ENCODE results near the gene SHB.

DNA sequence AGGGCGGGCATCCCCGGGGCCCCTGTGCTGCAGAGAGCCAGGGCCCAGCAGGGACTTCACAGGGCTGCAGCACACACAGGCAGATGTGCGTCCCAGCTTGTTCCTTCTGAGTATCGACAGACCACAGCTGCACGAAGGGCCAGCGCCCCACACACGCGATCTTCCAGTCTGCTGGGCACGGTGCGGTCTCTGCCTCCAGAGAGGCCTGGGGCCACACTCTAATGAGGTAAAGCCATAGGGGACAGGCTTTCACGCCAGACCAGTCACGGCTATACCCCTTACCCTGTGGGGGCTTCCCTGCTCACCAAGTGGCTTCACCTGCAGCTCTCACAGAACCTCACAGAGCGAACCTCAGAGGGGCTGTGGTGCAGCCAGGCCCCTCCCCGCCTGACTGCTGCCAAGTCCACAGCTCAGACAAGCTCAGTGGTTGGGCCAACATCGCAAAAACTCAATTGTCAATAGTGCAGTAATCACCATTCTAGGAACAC, 82.2 kb downstream of the SHB start:
- TF ChIP-seq, protein P1, sequence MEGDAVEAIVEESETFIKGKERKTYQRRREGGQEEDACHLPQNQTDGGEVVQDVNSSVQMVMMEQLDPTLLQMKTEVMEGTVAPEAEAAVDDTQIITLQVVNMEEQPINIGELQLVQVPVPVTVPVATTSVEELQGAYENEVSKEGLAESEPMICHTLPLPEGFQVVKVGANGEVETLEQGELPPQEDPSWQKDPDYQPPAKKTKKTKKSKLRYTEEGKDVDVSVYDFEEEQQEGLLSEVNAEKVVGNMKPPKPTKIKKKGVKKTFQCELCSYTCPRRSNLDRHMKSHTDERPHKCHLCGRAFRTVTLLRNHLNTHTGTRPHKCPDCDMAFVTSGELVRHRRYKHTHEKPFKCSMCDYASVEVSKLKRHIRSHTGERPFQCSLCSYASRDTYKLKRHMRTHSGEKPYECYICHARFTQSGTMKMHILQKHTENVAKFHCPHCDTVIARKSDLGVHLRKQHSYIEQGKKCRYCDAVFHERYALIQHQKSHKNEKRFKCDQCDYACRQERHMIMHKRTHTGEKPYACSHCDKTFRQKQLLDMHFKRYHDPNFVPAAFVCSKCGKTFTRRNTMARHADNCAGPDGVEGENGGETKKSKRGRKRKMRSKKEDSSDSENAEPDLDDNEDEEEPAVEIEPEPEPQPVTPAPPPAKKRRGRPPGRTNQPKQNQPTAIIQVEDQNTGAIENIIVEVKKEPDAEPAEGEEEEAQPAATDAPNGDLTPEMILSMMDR (conservative IDR thresholded peaks at IDR 0.05 in 1 of 2, IDR thresholded peaks at IDR 0.05 in 1 of 2; ENCODE audit: low read depth in 1 of 2, low read length in 2 of 2): no peak
- no peak for TF ChIP-seq EZH2 (IDR thresholded peaks at IDR 0.05; ENCODE audit: low read length, missing control alignments)
